ENCODE measurements around the gene EFCAB12.

The EFCAB12 gene

GRCh38 chr3:129428376-129429079 lies at the start of gene EFCAB12:
TSS of gene EFCAB12 (minus strand) at chr3:129428636. CDS start at chr3:129428488, 148 bp downstream.
- DNase-seq = peak; percentile 85

- no peak for DNase-seq
Measured at GRCh38 chr3:129476586-129476985, 48.1 kb upstream of the EFCAB12 start.

- DNase-seq = no peak
Measured at GRCh38 chr3:129475863-129476262, 47.4 kb upstream of the EFCAB12 start.

- no peak for DNase-seq
Measured at GRCh38 chr3:129474984-129475804, 46.8 kb upstream of the EFCAB12 start.

- no peak for DNase-seq
Measured at GRCh38 chr3:129473769-129474152, 45.3 kb upstream of the EFCAB12 start.

- no peak for DNase-seq
Measured at GRCh38 chr3:129473067-129473768, 44.8 kb upstream of the EFCAB12 start.

GRCh38 chr3:129470861-129471260 lies 42.4 kb upstream of the EFCAB12 start:
- peak; percentile 35 for DNase-seq

GRCh38 chr3:129469026-129469425 lies 40.6 kb upstream of the EFCAB12 start:
- no peak for DNase-seq

GRCh38 chr3:129467932-129468331 lies 39.5 kb upstream of the EFCAB12 start:
- no peak for DNase-seq

- DNase-seq = no peak
Measured at GRCh38 chr3:129463716-129464115, 35.3 kb upstream of the EFCAB12 start.

GRCh38 chr3:129463094-129463493 lies 34.7 kb upstream of the EFCAB12 start:
- DNase-seq = no peak

- DNase-seq = no peak
Measured at GRCh38 chr3:129462361-129462968, 34.0 kb upstream of the EFCAB12 start.

GRCh38 chr3:129461461-129462146 lies 33.2 kb upstream of the EFCAB12 start:
- DNase-seq = peak; percentile 13

GRCh38 chr3:129461022-129461421 lies 32.6 kb upstream of the EFCAB12 start:
- no peak for DNase-seq

GRCh38 chr3:129460572-129460971 lies 32.1 kb upstream of the EFCAB12 start:
- DNase-seq = no peak

- no peak for DNase-seq
Measured at GRCh38 chr3:129460155-129460554, 31.7 kb upstream of the EFCAB12 start.

GRCh38 chr3:129453732-129454131 lies 25.3 kb upstream of the EFCAB12 start:
- peak; percentile 65 for DNase-seq

GRCh38 chr3:129449279-129450115 lies 21.1 kb upstream of the EFCAB12 start:
- DNase-seq = peak; percentile 34

- no peak for DNase-seq
Measured at GRCh38 chr3:129448186-129448895, 19.9 kb upstream of the EFCAB12 start.

- DNase-seq = no peak
Measured at GRCh38 chr3:129446926-129447325, 18.5 kb upstream of the EFCAB12 start.

- DNase-seq = no peak
Measured at GRCh38 chr3:129445471-129445870, 17.0 kb upstream of the EFCAB12 start.
